Activated naive CD4-positive, alpha-beta T cell treated with anti-CD3 and anti-CD28 coated beads, Interleukin-2, amount 50 U/mL, for 16 hours (primary cell): ENCODE results near the gene RBM41.
"Not testable (repeated sequence)": the region's sequence is repeated elsewhere in the genome, so short reads cannot be mapped to it uniquely, and the experiment has no call there.

Source experiments
- DNase-seq: peaks from one replicate; pipeline ENCODE4 v3.0.0-alpha.2; 2020

RBM41 gene

DNA sequence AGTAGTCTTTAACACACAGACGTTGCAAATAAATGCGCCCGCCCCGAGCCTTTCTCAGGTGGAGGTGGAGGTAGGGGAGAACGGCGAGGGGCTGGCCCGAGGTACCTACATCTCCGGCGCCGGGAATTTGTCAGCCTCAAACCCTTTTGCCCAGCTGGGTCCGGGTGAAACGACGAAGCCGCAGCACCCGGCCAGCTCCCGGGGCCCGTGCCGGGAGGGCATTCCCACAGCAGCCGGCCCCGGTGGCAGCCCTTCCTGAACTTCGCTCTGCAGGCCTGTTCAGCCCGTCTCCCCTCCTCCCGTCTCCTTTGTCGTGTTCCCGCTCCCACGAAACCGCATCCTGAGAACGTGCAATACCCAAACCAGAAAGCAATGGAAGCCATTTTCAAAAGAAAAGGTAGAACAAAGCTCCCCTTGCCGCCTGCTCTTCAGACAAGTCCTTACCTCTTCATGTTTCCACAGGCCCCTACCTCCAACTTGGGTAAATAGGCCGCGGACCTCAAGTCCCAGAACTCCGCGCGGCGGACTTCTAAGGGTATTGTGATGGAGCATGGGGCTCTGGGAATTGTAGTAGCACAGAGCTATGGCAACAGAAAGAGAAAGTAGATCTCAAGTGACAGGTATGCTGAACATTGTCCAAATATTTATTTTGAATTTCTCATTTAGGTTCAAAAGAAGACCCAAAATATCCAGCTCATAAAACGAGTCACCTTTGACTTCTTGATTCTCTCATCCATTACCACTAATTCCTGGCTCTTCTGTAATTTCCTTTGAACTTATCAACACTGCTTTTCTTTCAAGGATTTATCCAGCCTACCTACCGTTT lies at the start of gene RBM41:
RBM41 (minus strand) TSS at position 501 of the 826 bp plus-strand sequence; CDS start at position 452, 49 bp downstream.
- peak; percentile 75 for DNase-seq

DNA sequence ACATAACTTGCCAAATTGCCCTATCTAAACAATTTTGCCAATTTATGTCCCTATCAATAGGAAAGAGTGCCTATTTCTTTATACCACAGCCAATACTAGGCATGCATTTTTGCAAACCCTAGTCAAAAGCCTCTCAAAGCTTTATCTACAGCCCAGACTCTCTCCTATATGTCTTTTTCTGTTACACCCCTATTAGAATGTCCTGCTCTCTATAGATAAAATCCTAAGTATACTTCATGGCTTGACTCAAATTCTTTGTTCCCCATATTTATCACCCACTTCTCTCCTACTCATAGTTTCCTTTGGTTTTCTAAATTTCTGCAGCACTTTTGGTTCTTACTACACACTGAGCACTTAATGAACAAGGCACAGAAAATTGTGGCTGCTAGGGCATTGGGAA lies 49.6 kb upstream of the RBM41 start:
- no peak for DNase-seq

DNA sequence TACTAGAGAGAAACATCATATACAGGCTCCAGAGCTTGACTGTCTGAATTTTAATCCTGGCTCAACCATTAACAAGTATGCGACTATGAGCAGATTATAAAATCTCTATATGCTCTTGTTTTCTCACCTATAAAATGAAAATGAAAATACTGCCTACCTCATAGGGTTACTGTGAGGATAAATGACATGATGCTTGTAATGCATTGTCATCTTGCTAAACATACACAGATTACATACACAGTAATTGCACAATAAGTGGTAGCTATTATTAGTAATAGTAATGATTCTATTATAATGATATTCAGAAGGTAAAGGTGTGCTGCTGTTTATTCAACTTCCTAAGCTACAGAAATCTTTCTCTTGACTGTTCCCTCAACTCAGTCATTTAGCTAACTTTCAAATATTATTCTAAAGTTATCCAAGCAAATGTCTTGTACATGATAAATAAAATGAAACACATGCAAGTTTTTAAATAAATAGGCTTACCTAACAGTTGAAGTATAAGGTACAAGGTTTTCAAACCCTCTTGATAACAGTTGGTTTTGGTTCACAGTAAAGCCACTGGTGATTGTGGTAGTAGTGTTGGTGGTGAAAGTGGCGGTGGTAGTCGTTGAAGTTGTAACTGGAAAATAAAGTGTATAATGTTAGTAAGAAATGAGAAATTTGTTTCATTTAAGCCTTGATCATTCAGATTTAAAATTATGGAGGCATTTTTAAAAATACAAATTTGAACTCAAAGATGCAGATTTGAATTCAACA lies 48.7 kb upstream of the RBM41 start:
- no peak for DNase-seq

DNA sequence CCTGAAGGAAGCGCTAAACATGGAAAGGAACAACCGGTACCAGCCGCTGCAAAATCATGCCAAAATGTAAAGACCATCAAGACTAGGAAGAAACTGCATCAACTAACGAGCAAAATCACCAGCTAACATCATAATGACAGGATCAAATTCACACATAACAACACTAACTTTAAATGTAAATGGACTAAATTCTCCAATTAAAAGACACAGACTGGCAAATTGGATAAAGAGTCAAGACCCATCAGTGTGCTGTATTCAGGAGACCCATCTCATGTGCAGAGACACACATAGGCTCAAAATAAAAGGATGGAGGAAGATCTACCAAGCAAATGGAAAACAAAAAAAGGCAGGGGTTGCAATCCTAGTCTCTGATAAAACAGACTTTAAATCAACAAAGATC lies 39.0 kb upstream of the RBM41 start:
- not testable (repeated sequence) for DNase-seq

DNA sequence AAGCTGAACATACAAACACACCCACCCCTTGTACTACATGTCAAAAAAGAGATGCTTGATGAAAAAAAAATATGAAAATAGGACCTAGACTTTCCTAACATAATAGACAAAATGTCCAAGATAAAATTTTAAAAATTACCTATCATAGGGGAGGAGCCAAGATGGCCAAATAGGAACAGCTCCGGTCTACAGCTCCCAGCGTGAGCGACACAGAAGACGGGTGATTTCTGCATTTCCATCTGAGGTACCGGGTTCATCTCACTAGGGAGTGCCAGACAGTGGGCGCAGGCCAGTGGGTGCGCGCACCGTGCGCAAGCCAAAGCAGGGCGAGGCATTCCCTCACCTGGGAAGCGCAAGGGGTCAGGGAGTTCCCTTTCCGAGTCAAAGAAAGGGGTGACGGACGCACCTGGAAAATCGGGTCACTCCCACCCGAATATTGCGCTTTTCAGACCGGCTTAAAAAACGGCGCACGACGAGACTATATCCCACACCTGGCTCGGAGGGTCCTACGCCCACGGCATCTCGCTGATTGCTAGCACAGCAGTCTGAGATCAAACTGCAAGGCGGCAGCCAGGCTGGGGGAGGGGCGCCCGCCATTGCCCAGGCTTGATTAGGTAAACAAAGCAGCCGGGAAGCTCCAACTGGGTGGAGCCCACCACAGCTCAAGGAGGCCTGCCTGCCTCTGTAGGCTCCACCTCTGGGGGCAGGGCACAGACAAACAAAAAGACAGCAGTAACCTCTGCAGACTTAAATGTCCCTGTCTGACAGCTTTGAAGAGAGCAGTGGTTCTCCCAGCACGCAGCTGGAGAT lies 37.2 kb upstream of the RBM41 start:
- not testable (repeated sequence) for DNase-seq

DNA sequence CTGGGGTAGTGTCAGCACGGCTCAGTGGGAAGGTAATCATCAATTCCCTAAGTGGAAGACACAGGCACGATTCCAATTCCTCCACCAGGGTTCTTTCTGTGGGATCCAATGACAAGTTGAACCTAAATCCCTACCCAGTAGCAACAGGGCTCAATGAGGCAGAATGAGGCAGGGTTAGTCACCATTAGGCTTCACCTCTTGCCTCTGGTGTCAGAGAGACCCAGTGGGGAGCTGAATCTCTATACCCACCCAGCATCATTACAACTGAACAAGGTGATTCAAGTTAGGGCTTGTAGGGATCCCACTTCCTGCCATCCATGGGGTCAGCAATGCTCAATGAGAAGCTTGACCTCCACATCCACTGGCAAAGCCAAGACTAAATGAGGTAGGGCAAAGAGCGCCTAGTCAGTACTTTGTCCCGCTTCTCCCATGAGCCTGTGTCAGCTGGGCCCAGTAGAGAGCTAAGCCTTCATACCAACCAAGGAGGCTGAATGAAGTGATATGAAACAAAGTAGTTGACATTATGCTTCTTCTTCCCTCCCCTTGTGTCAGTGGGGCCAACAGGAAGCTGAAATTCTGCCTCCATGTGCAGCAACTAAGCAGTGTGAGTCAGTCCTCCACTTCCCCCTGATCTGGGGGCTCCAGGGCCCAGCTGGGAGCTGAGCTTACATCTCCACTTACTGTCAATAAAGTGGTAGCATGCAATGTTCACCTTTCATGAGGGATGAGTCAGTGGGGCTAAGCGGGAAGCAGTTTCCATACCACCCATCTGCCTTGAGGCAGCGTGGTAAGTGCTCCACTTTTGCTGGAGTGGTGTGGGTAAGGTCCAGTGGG lies 36.4 kb upstream of the RBM41 start:
- peak; percentile 37 for DNase-seq

DNA sequence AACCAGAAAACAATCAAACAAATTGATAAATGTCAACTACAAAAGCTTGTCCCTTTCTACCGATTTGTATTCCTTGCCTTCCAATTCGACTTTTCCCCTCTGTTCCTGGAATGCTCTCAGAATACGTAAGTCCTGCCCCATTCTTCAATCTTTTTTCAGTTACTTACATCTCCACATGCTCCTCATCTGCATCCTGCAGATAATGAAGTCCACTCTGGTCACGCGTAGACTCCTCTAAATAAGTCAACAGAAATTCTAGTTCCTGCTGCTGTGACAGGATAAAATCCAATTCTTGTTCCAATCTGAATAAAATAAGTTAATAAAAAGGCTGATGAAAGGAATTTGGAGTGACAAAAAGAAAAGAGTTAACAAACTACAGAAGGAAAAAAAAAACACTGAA lies 34.4 kb upstream of the RBM41 start:
- DNase-seq, result no peak

DNA sequence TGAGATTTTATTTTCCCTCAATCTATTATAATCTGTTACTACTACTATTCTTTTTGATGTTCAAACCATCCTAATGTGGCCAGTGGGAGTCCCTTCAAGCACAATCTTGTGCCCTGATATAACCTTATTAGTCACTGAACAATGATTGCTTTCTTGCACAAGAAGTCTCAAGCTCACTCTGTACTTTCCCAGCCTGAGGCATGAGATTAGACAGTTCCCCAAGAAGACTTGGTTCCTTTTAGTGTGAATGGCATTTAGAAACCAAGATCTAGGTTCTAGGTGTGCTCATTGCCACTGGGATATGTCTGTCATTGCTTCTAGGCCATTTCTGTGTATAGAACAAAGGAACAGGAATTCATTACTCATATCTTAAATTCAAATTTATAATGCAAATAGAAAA lies 28.0 kb upstream of the RBM41 start:
- no peak for DNase-seq

DNA sequence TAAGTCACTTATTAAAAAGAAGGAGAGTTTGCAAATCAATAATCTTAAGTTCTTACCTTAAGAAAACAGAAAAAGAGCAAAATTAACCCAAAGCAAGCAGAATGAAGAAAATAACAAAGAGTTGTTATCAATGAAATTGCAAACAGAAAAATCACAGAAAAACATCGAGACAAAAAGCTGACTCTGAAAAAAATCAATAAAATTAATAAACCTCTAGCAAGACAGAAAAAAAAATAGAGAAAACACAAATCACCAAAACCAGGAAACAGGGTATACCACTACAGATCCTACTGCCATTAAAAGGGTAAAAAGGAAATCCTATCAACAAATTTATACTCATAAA lies 17.3 kb upstream of the RBM41 start:
- DNase-seq, result no peak

DNA sequence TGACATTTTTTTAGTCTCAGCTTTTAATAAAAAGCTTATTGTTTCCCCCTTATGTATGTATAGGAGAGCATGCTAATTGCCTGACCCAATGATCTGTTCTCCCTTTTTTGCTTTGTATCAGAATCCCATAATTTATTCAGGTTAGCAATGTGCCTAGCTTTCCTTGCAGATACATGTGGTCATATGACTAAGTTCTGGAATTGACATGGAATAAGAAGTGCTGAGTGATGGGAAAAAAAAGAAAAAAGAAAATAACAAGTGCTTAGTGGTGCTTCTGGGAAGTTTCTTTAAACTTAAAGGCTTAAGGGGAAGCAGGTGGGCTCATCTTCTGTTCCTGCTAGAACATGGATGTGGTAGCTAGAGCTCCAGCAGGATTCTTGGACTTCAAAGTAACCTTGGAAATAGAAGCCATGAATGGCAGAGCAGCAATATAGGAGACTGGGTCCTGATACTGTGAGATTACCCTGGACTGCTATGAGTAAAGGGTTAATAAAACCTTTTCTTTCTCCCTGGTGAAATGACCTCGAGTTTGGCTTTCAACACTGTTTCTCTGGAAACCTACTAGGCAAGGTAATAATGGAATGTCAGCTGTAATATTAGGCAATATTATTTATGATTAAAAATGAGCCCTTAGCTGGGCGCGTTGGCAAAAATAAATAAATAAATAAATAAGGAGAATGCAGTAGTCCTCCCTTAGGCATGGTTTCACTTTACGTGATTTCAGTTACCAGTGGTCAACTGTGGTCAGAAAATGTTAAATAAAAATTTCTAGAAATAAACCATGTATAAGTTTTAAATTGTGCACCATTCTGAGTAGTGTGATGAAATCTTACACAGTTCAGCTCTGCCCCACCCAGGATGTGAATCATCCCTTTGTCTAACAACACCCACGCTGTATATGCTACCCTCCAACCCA lies 16.7 kb upstream of the RBM41 start:
- DNase-seq, result peak; percentile 31

DNA sequence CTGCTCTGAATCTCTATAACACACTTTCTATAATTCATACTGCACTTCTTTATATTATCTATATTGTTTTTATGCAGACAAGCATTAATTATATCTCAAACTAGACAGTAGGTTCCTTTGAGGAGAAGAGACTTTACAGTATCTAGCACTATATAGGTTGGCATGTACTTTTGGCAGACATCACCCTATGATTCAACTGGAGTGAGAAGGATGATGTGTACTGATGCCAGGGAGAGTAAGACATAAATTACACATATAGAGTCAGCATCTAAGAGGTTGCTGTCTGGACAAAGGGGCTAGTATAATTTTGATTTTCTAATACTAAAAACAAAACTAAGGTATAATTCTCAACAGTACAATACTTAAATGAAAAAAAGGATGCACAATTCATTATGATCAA lies 5.1 kb upstream of the RBM41 start:
- no peak for DNase-seq

DNA sequence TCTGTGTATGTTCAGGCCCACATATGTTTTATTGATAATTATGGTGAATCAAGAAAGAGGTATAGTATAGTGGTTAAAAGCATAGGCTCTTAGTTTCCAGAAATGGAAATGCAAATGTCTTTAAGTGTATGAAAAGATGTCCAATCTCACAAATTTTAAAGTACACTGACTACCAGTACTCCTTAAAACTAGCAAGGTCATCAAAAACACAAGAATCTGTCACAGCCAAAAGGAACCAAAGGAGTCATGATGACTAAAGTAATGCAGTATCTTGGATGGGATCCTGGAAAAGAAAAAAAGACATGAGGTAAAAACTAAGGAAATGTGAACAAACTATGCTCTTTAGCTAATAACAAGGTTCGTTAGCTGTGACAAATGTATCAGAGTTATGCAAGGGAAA lies 661 bp upstream of the RBM41 start:
- DNase-seq, result no peak

DNA sequence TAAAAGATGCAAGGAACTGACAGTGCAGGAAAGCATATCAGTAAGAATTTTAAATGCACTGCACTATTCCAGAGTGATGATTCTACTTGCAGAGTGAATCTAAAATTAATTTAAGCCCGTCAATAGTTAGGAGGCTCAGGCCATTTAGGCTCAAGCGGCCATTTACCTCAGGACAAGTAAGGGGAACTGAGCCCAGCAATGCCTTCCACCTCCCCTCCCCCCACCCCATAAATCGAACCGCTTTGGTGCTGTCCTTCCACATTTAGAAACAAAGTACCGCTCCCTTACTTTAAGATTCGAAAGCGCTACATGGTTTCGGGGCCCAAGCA lies 665 bp downstream of the RBM41 start:
- no peak for DNase-seq

DNA sequence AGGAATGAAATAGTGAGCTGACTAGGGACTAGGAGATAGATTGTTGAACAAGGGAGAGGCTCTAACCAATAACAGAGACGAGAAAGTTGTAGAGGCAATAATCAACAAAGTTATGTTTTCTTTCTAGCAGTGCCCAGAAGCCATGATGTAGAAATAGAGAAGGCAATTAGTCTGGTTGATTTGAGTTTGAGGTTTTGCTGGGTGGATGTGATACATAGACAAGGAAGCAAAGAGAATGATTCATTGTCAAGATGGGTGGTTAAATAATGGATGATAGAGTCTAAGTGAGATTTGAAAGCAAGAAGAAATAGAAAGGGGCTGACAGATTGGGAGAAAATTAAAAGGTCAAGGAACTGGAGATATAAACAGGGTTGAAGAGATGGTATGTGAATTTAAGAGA lies 11.2 kb downstream of the RBM41 start:
- no peak for DNase-seq

DNA sequence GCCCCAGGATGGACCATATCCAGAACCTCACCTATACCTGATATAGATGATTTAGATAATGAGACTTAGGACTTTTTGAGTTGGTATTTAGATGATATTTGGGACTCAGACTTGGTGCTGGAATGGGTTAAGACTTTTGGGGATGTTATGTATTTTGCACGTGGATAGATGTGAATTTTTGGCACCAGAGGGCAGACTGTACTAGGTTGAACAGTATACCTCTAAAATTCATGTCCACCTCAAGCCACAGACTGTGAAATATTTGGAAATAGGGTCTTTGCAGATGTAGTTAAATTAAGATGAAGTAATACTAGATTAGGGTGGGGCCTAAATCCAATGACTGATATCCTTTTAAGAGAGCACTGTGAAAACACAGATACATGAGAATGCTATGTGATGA lies 15.6 kb downstream of the RBM41 start:
- no peak for DNase-seq

DNA sequence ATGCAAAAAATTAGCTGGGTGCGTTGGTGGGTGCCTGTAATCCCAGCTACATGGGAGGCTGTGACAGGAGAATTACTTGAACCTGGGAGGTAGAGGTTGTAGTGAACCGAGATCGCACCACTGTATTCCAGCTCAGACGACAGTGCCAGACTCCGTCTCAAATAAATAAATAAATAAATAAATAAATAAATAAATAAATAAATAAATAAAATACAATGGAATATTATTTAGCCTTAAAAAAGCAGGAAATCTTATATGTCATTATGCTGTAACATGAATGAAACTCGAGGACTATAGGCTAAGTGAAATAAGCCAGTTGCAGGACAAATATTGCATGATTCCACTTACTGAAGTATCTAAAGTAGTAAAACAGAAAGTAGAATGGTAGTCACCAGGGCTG lies 42.5 kb downstream of the RBM41 start:
- DNase-seq, result no peak

DNA sequence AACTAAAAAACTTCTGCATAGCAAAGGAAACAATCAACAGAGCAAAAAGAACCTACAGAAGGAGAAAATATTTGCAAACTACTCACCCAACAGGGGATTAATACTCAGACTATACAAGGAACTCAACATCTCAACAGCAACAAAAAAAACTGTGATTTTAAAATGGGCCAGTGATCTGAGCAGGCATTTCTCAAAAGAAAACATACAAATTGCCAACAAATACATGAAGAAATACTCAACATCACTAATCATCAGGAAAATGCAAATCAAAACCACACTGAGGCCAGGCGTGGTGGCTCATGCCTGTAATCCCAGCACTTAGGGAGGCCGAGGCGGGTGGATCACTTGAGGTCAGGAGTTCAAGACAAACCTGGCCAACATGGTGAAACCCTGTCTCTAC lies 60.9 kb downstream of the RBM41 start:
- not testable (repeated sequence) for DNase-seq

DNA sequence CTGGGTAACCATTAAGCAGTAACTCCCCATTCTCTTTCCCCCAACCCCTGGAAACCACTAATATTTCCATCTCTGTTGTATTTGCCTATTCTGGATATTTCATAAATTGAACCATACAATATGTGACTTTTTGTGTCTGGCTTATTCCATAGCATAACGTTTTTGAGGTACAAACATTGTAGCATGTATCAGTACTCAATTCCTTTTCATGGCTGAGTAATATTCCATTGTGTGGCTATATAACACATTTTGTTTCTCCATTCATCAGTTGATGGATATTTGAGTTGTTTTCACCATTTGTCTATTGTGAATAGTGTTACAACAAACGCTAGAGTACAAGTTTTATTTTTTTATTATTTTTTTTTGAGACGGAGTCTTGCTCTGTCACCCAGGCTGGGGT lies 63.6 kb downstream of the RBM41 start:
- no peak for DNase-seq

DNA sequence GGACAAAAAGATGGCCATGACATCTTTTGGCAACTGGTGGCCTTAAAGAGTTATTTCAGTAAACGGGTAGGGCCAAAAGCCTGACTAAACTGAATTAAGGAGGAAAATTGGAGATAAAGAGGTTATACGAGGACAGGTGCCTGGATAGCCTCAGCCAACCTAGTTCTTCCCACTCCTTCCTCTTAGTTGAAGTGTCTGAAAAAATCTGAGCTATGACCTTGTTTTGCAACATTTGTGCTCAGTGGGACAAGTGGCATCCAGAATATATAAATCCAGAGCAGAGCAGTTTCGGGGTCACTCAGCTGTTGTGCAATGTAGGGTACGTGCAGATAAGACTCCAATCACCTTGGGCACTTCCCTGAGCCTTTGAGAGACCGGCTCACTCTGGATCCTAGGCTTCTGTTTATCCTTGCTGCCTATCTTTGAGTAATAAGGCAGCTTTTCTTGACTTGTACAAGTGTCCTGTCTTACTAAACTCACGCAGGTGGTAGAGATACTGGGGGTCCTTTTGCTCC lies 68.4 kb downstream of the RBM41 start:
- no peak for DNase-seq

DNA sequence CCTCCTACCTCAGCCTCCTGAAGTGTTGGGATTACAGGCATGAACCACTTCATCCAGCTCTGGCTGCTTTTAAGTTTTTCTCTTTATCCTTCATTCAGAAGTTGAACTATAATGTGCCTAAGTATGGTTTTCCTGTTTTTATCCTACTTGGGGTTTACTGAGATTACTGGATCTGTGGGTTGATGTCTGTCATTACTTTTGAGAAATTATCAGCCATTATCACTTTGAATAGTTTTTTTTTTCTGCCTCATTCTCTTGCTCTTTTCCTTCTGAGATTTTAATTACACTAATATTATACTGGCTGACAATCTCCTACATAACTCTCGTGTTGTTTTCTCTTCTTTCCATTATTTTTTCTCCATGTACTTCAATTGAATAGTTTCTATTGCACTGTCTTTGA lies 71.0 kb downstream of the RBM41 start:
- DNase-seq, result no peak

DNA sequence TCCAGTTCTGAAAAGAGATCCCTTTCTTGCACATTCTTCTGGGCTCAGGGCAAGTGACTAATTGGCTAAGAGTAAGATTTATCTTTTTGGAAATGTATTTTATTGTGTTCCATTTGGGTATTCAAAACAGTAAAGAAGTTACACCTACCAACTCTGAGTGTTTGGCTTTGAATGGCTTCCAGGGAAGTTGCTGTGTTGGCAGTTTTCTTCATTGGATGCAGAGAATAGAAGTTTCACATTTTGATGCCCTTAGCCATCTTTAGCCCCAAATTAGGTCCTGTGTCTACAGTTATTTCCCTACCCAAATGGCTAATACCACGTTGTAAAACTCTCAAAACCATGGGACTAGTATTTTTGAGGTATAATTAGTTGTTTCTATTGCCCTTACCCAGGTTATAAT lies 88.9 kb downstream of the RBM41 start:
- DNase-seq, result no peak

DNA sequence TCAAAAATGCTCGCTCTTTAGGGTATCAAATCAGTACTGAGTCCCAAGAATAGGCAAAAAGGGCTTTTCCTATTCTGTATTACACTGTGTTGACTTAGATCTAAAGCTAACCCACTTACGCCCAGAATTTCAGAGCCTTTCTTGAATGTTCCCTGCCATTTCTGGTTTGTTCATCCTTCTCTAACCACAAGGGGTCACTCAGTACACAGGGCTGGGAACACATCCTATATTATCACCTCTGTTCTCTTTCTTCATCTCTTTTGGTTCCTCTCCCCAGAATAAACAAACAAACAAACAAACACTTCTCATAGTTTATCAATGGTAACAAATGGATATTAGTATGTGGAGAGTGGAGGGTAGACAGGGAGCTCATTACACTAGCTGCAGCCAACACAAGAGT lies 93.1 kb downstream of the RBM41 start:
- DNase-seq, result no peak
